Activated gamma-delta T cell treated with Interleukin-2 at 50 U/mL for 16 hours (primary cell): ENCODE measurements around the gene GATB.

Source experiments
- DNase-seq: peaks from one replicate; pipeline ENCODE4 v3.0.0-alpha.2; 2020

GATB gene

GRCh38 chr4:151641983-151642382, 118.8 kb downstream of the GATB start:
- no peak for DNase-seq

GRCh38 chr4:151641167-151641566, 119.6 kb downstream of the GATB start:
- DNase-seq, result no peak

GRCh38 chr4:151640381-151640780, 120.4 kb downstream of the GATB start:
- no peak for DNase-seq

- DNase-seq, result no peak
Measured at GRCh38 chr4:151638295-151638858, 122.4 kb downstream of the GATB start.

- DNase-seq, result no peak
Measured at GRCh38 chr4:151631349-151631748, 129.5 kb downstream of the GATB start.

GRCh38 chr4:151629097-151629783, 131.6 kb downstream of the GATB start:
- no peak for DNase-seq

GRCh38 chr4:151628001-151628608, 132.7 kb downstream of the GATB start:
- DNase-seq, result no peak

GRCh38 chr4:151627491-151627890, 133.3 kb downstream of the GATB start:
- DNase-seq, result no peak

- no peak for DNase-seq
Measured at GRCh38 chr4:151626751-151627150, 134.1 kb downstream of the GATB start.

GRCh38 chr4:151626228-151626627, 134.6 kb downstream of the GATB start:
- DNase-seq, result no peak

- no peak for DNase-seq
Measured at GRCh38 chr4:151624626-151625565, 135.9 kb downstream of the GATB start.
